Measurements from ENCODE around the gene TMEM167A. TPM values are rescaled to one million over a fixed set of nuclear protein-coding genes. Genes with fewer than 3 reads are reported as not detected.

TMEM167A gene
- total RNA-seq, 1 donor from 2014 or later: 40.2 TPM

DNA sequence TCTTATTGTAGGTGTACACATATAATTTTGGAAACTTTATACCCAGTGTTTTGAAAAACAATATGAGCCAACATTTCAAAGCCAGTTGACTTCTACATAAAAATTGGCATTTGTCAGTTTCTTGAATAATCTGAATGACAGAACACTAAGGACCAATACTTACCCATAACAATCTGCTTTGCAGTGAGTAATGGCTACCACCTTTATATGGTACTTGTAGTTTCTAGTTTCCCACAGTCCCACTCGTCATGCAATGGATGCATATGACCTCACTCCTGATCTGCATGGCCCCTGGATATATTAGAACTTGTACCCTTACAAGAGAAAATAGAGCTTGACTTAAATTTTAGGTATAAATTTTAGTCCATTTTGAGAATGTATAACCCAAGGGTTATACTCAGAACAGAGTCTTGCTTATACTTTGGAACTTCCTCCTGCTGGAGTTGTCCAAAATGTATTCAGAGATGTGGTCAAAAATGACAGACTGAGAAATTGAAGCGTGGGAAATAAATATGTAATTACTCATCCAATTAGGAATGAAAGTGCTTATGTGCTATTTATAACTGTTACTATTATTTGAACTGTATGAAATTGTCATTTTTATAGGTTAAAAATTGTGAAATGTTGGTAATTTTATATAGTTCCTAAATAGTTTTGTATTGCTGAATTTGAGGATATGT lies 19.6 kb upstream of the TMEM167A start:
- H3K27me3 ChIP-seq (ENCODE audit: control insufficient read depth, insufficient read depth, low read length): no peaks in the 10 kb centered on the region
- no peak overlapping the region for H3K4me3 ChIP-seq (ENCODE audit: low read depth, low read length)
- no peak for DNase-seq (ENCODE audit: low read depth)
- no peaks in the 10 kb centered on the region for H3K36me3 ChIP-seq (ENCODE audit: control insufficient read depth, insufficient read depth, low read length)
- TF ChIP-seq, protein P1, sequence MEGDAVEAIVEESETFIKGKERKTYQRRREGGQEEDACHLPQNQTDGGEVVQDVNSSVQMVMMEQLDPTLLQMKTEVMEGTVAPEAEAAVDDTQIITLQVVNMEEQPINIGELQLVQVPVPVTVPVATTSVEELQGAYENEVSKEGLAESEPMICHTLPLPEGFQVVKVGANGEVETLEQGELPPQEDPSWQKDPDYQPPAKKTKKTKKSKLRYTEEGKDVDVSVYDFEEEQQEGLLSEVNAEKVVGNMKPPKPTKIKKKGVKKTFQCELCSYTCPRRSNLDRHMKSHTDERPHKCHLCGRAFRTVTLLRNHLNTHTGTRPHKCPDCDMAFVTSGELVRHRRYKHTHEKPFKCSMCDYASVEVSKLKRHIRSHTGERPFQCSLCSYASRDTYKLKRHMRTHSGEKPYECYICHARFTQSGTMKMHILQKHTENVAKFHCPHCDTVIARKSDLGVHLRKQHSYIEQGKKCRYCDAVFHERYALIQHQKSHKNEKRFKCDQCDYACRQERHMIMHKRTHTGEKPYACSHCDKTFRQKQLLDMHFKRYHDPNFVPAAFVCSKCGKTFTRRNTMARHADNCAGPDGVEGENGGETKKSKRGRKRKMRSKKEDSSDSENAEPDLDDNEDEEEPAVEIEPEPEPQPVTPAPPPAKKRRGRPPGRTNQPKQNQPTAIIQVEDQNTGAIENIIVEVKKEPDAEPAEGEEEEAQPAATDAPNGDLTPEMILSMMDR (IDR thresholded peaks at IDR 0.05; ENCODE audit: insufficient read depth, low read length, poor library complexity, severe bottlenecking): no peak

DNA sequence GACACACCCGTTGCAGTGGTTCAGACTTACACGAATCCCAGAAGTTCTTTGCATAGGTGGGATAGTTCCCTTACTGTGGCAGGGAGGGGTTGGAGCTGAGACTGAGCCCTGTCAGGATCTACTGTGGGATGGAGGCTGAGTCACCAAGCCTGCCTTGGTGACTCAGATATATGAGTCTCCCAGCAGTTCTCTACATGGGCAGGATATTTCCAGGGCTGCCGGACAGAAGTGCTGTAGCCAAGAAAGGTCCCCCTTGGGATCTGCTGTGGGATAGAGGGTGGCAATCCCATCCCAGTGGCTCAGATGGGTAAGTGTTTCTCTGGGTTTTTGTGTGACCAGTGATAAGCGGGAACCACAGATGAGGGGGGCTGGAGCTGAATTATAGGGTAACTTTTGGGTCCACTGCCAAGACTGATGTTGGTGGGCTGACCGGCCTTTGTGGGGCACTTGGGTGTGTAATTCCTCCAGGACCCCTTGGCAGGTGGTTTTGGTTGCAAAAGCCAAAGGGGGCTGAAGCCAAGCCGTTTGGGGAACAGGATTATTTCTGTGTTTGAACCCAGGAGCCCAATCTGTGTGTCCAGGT lies 18.9 kb upstream of the TMEM167A start:
- TF ChIP-seq, protein P1 (IDR thresholded peaks at IDR 0.05; ENCODE audit: insufficient read depth, low read length, poor library complexity, severe bottlenecking): no peak
- Histone ChIP-seq H3K36me3 (ENCODE audit: control insufficient read depth, insufficient read depth, low read length) (no peaks in the 10 kb centered on the region), H3K4me3 (ENCODE audit: low read depth, low read length) (no peak overlapping the region), H3K27me3 (ENCODE audit: control insufficient read depth, insufficient read depth, low read length) (no peaks in the 10 kb centered on the region)
- peak; percentile 71 for DNase-seq (ENCODE audit: low read depth)

DNA sequence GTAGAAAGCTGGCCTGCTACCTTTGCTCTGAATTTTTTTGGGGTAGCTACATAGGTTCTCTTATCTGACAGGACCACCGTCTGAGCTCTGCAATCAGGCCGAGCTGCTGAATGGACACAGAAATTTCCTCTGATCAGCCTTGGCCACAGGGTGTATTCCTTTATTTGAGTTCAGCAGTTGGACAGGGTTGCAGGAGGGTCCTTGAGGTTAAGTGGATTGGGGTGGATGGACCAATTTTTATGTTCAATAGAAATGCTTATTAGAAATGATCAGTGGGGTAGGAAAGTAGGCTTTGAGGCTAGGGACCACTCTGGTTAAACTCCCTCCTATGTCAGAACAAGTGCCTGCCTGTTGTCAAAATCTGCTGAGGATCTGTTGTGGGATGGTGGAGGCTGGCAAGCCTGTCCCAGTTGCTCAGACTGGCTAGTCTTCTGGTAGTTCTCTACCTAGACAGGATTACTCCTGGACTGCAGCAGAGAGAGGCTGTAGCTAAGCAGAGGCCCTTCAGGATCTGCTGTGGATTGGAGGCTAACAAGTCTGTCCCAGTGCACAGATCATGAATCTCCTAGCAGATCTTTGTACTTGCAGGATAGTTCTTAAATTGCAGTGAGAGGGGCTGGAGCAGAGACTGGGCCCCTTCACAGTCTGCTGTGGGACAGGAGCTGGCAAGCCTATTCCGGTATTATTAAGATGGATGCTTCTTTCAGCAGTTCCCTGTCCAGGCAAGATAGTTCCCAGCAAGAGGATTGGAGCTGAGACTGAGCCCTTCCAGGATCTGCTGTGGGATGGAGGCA lies 18.2 kb upstream of the TMEM167A start:
- no peaks in the 10 kb centered on the region for H3K27me3 ChIP-seq (ENCODE audit: control insufficient read depth, insufficient read depth, low read length)
- TF ChIP-seq, protein P1 (IDR thresholded peaks at IDR 0.05; ENCODE audit: insufficient read depth, low read length, poor library complexity, severe bottlenecking): no peak
- no peak overlapping the region for H3K4me3 ChIP-seq (ENCODE audit: low read depth, low read length)

DNA sequence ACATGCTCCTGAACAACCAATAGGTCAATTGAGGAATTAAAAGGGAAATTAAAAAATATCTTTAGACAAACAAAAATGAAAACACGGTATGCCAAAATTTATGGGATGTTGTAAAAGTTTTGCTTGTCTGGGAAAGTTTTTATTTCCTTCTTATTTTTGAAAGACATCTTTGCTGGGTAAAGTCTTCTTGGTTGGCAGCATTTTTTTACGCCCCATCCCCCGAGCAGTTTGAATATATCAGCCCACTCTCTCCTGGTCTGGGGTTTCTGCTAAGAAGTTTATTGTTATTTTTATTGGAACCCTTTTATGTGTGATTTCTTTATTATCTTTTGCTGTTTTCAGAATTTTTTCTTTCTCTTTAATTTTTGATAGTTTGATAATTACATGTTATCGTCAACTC lies 16.5 kb upstream of the TMEM167A start:
- H3K27me3 ChIP-seq (ENCODE audit: control insufficient read depth, insufficient read depth, low read length): no peaks in the 10 kb centered on the region
- no peak overlapping the region for H3K4me3 ChIP-seq (ENCODE audit: low read depth, low read length)
- H3K36me3 ChIP-seq (ENCODE audit: control insufficient read depth, insufficient read depth, low read length): no peaks in the 10 kb centered on the region
- DNase-seq (ENCODE audit: low read depth): no peak
- TF ChIP-seq, protein P1 (IDR thresholded peaks at IDR 0.05; ENCODE audit: insufficient read depth, low read length, poor library complexity, severe bottlenecking): no peak

More for the DNA sequence above, 18.2 kb upstream of the TMEM167A start:
- no peak for DNase-seq (ENCODE audit: low read depth)
- H3K36me3 ChIP-seq (ENCODE audit: control insufficient read depth, insufficient read depth, low read length): no peaks in the 10 kb centered on the region

DNA sequence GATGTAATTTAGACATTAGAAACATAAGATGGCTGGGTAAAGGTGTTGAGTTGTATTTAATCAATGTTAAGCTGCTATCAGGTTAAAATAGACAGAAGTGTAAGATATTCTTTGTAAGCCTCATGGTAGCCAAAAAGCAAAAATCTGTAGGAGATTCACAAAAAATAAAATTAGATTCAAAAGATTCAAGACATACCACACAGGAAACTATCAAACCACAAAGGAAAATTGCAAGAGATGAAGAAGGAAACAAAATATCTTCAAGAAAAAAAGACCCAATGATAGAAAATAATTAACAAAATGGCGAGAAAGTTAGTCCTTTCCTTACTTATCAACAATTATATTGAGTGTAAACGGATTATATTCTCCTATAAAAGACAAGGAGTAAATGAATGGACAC lies 15.4 kb upstream of the TMEM167A start:
- H3K4me3 ChIP-seq (ENCODE audit: low read depth, low read length): no peak overlapping the region
- no peaks in the 10 kb centered on the region for H3K36me3 ChIP-seq (ENCODE audit: control insufficient read depth, insufficient read depth, low read length)
- H3K27me3 ChIP-seq (ENCODE audit: control insufficient read depth, insufficient read depth, low read length): no peaks in the 10 kb centered on the region
- TF ChIP-seq, protein P1 (IDR thresholded peaks at IDR 0.05; ENCODE audit: insufficient read depth, low read length, poor library complexity, severe bottlenecking): no peak
- no peak for DNase-seq (ENCODE audit: low read depth)
